ENCODE measurements around the gene NDUFS7. TPM values are rescaled to one million over a fixed set of nuclear protein-coding genes. Genes with fewer than 3 reads are reported as not detected.

Gene NDUFS7
- total RNA-seq: 159 and 165 TPM in 2 replicates

- DNase-seq (ENCODE audit: extremely low read depth, low read depth, low spot score): peak; percentile 61
Measured at GRCh38 chr19:1383312-1384084, at the start of gene NDUFS7. Gene NDUFS7, plus strand, starts transcription at chr19:1383907. Its CDS starts 20 bp downstream, at chr19:1383927.

GRCh38 chr19:1336079-1336684 lies 47.5 kb upstream of the NDUFS7 start:
- no peak for DNase-seq (ENCODE audit: extremely low read depth, low read depth, low spot score)

- no peak for DNase-seq (ENCODE audit: extremely low read depth, low read depth, low spot score)
Measured at GRCh38 chr19:1340681-1341469, 42.8 kb upstream of the NDUFS7 start.

- DNase-seq (ENCODE audit: extremely low read depth, low read depth, low spot score): no peak
Measured at GRCh38 chr19:1343041-1343440, 40.7 kb upstream of the NDUFS7 start.

GRCh38 chr19:1349211-1349610 lies 34.5 kb upstream of the NDUFS7 start:
- DNase-seq (ENCODE audit: extremely low read depth, low read depth, low spot score): no peak

GRCh38 chr19:1350867-1351266 lies 32.8 kb upstream of the NDUFS7 start:
- no peak for DNase-seq (ENCODE audit: extremely low read depth, low read depth, low spot score)

- no peak for DNase-seq (ENCODE audit: extremely low read depth, low read depth, low spot score)
Measured at GRCh38 chr19:1351381-1351851, 32.3 kb upstream of the NDUFS7 start.

- DNase-seq (ENCODE audit: extremely low read depth, low read depth, low spot score): no peak
Measured at GRCh38 chr19:1353144-1353543, 30.6 kb upstream of the NDUFS7 start.

GRCh38 chr19:1354970-1355567 lies 28.6 kb upstream of the NDUFS7 start:
- no peak for DNase-seq (ENCODE audit: extremely low read depth, low read depth, low spot score)

GRCh38 chr19:1355568-1356507 lies 27.9 kb upstream of the NDUFS7 start:
- no peak for DNase-seq (ENCODE audit: extremely low read depth, low read depth, low spot score)

- no peak for DNase-seq (ENCODE audit: extremely low read depth, low read depth, low spot score)
Measured at GRCh38 chr19:1356508-1356865, 27.2 kb upstream of the NDUFS7 start.

GRCh38 chr19:1357531-1358109 lies 26.1 kb upstream of the NDUFS7 start:
- no peak for DNase-seq (ENCODE audit: extremely low read depth, low read depth, low spot score)

- no peak for DNase-seq (ENCODE audit: extremely low read depth, low read depth, low spot score)
Measured at GRCh38 chr19:1360126-1360817, 23.4 kb upstream of the NDUFS7 start.

GRCh38 chr19:1360818-1361461 lies 22.8 kb upstream of the NDUFS7 start:
- no peak for DNase-seq (ENCODE audit: extremely low read depth, low read depth, low spot score)

GRCh38 chr19:1361601-1362386 lies 21.9 kb upstream of the NDUFS7 start:
- peak; percentile 41 for DNase-seq (ENCODE audit: extremely low read depth, low read depth, low spot score)

GRCh38 chr19:1362387-1363257 lies 21.1 kb upstream of the NDUFS7 start:
- DNase-seq (ENCODE audit: extremely low read depth, low read depth, low spot score): no peak

GRCh38 chr19:1363599-1363998 lies 20.1 kb upstream of the NDUFS7 start:
- no peak for DNase-seq (ENCODE audit: extremely low read depth, low read depth, low spot score)
